Astrocyte (in vitro differentiated cells and primary cell): ENCODE data around the gene BTNL9.

Experiments
- EZH2 ChIP-seq: IDR thresholded peaks from 2 replicates; pipeline ENCODE4 v1.6.1; 2012; ENCODE audit warnings: mild to moderate bottlenecking, low read length, inconsistent platforms; ENCODE audit not compliant: insufficient read depth
- TF ChIP-seq, protein P1 (sequence below): IDR thresholded peaks from 2 replicates; pipeline ENCODE4 v1.5.1; 2011; ENCODE audit warnings: low read depth, mild to moderate bottlenecking, inconsistent platforms, low read length, moderate library complexity; ENCODE audit not compliant: insufficient read depth

DNA sequence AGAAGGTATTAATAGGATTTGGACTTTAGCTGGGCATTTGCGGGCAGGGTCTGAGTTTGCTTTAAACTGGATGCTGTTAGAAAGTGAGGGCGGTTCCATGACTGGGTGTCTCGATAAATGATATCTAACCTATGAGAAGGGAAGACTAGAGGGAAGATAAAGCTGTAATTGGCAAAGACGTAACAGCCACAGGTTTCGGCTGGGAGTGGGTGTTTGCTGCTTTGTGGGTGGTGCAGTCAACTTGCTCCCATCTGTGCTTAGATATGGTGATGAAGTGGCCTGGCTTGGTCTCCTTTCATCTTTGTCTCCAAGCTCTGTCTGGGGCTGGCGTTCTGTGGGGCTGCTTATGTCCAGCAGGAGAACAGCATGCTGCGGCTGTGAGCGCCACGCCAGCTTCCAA is 67.6 kb downstream of the BTNL9 start:
- TF ChIP-seq, protein P1, sequence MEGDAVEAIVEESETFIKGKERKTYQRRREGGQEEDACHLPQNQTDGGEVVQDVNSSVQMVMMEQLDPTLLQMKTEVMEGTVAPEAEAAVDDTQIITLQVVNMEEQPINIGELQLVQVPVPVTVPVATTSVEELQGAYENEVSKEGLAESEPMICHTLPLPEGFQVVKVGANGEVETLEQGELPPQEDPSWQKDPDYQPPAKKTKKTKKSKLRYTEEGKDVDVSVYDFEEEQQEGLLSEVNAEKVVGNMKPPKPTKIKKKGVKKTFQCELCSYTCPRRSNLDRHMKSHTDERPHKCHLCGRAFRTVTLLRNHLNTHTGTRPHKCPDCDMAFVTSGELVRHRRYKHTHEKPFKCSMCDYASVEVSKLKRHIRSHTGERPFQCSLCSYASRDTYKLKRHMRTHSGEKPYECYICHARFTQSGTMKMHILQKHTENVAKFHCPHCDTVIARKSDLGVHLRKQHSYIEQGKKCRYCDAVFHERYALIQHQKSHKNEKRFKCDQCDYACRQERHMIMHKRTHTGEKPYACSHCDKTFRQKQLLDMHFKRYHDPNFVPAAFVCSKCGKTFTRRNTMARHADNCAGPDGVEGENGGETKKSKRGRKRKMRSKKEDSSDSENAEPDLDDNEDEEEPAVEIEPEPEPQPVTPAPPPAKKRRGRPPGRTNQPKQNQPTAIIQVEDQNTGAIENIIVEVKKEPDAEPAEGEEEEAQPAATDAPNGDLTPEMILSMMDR = no peak
- no peak for TF ChIP-seq EZH2
